ENCODE data around the gene EHMT1.

EHMT1 gene

GRCh38 chr9:137650259-137650658, 31.5 kb downstream of the EHMT1 start:
- no peaks in the 10 kb centered on the region for H3K9me3 ChIP-seq (replicated peaks in 1 of 11)
- no peak for TF ChIP-seq Cebpa-rat (IDR thresholded peaks at IDR 0.05)
- peak overlapping the region in 3 of 11 experiments; percentile 10 to 33 (median 32); a peak in 3 of 22 replicates for H3K4me2 ChIP-seq
- no peaks in the 10 kb centered on the region for H3K27me3 ChIP-seq
- peaks cover 35 to 96% (median 85%) of the 10 kb centered on the region in 11 experiments for H3K36me3 ChIP-seq
- no peak overlapping the region for H3K4me3 ChIP-seq
- H3K27ac ChIP-seq, result no peak overlapping the region
- H4K20me1 ChIP-seq, result peaks cover 88 to 99% (median 97%) of the 10 kb centered on the region in 11 experiments; a peak in 21 of 22 replicates
- no peak overlapping the region for H3K9ac ChIP-seq
- peaks cover 16 to 47% (median 26%) of the 10 kb centered on the region in 10 experiments for H3K4me1 ChIP-seq

GRCh38 chr9:137650779-137651178, 32.0 kb downstream of the EHMT1 start:
- Histone ChIP-seq H3K4me3 (no peak overlapping the region), H3K9me3 (replicated peaks in 1 of 11) (no peaks in the 10 kb centered on the region), H3K9ac (no peak overlapping the region), H3K4me2 (peak overlapping the region in 2 of 11 experiments; percentile 10 to 32; a peak in 2 of 22 replicates), H3K27me3 (no peaks in the 10 kb centered on the region), H3K27ac (no peak overlapping the region), H3K4me1 (peaks cover 16 to 46% (median 26%) of the 10 kb centered on the region in 10 experiments), H3K36me3 (peaks cover 40 to 96% (median 86%) of the 10 kb centered on the region in 11 experiments), H4K20me1 (peaks cover 88 to 99% (median 97%) of the 10 kb centered on the region in 11 experiments; a peak in 21 of 22 replicates)
- no peak for TF ChIP-seq Cebpa-rat (IDR thresholded peaks at IDR 0.05)

GRCh38 chr9:137656416-137656815, 37.6 kb downstream of the EHMT1 start:
- Histone ChIP-seq H3K9me3 (replicated peaks in 1 of 11) (no peaks in the 10 kb centered on the region), H3K27ac (no peak overlapping the region), H3K9ac (no peak overlapping the region), H3K36me3 (peaks cover 32 to 80% (median 53%) of the 10 kb centered on the region in 11 experiments), H3K4me2 (no peak overlapping the region), H4K20me1 (peaks cover 88 to 99% (median 97%) of the 10 kb centered on the region in 11 experiments), H3K4me1 (peaks cover 12 to 38% (median 28%) of the 10 kb centered on the region in 10 experiments), H3K27me3 (no peaks in the 10 kb centered on the region), H3K4me3 (no peak overlapping the region)
- no peak for TF ChIP-seq Cebpa-rat (IDR thresholded peaks at IDR 0.05)

- no peak overlapping the region for H3K9ac ChIP-seq
Observed at GRCh38 chr9:137657606-137658005, 38.8 kb downstream of the EHMT1 start.

GRCh38 chr9:137658781-137659180, 40.0 kb downstream of the EHMT1 start:
- Histone ChIP-seq H3K9me3 (replicated peaks in 1 of 11) (no peaks in the 10 kb centered on the region), H3K4me3 (no peak overlapping the region), H3K27me3 (no peaks in the 10 kb centered on the region), H3K9ac (no peak overlapping the region), H3K4me2 (peak overlapping the region; percentile 11 to 64 (median 40); a peak in 20 of 22 replicates), H3K4me1 (peaks cover 16 to 46% (median 37%) of the 10 kb centered on the region in 10 experiments), H4K20me1 (peaks cover 88 to 99% (median 97%) of the 10 kb centered on the region in 11 experiments), H3K27ac (no peak overlapping the region), H3K36me3 (peaks cover 23 to 80% (median 42%) of the 10 kb centered on the region in 11 experiments)
- TF ChIP-seq Cebpa-rat (IDR thresholded peaks at IDR 0.05), result no peak

More at GRCh38 chr9:137657606-137658005, 38.8 kb downstream of the EHMT1 start:
- Histone ChIP-seq H3K36me3 (peaks cover 22 to 80% (median 44%) of the 10 kb centered on the region in 11 experiments), H3K9me3 (replicated peaks in 1 of 11) (no peaks in the 10 kb centered on the region), H3K4me3 (no peak overlapping the region), H4K20me1 (peaks cover 90 to 99% (median 97%) of the 10 kb centered on the region in 11 experiments), H3K27me3 (no peaks in the 10 kb centered on the region), H3K4me2 (peak overlapping the region in 3 of 11 experiments; percentile 33 to 50 (median 35); a peak in 1 of 22 replicates), H3K4me1 (peaks cover 12 to 38% (median 28%) of the 10 kb centered on the region in 10 experiments), H3K27ac (no peak overlapping the region)
- TF ChIP-seq Cebpa-rat (IDR thresholded peaks at IDR 0.05), result no peak

GRCh38 chr9:137660144-137660543, 41.3 kb downstream of the EHMT1 start:
- peaks cover 91 to 100% (median 100%) of the 10 kb centered on the region in 11 experiments for H4K20me1 ChIP-seq
- TF ChIP-seq Cebpa-rat (IDR thresholded peaks at IDR 0.05), result no peak
- no peak overlapping the region for H3K4me3 ChIP-seq
- no peaks in the 10 kb centered on the region for H3K27me3 ChIP-seq
- H3K27ac ChIP-seq, result no peak overlapping the region
- peaks cover 17 to 84% (median 41%) of the 10 kb centered on the region in 11 experiments; a peak in 21 of 22 replicates for H3K36me3 ChIP-seq
- H3K4me1 ChIP-seq, result peaks cover 18 to 53% (median 42%) of the 10 kb centered on the region in 10 experiments
- H3K9me3 ChIP-seq (replicated peaks in 1 of 11), result no peaks in the 10 kb centered on the region
- H3K9ac ChIP-seq, result no peak overlapping the region
- no peak overlapping the region; a peak in 1 of 22 replicates for H3K4me2 ChIP-seq

GRCh38 chr9:137663584-137663983, 44.8 kb downstream of the EHMT1 start:
- no peaks in the 10 kb centered on the region for H3K27me3 ChIP-seq
- peak overlapping the region in 3 of 11 experiments; percentile 16 to 35 (median 33); a peak in 3 of 22 replicates for H3K4me2 ChIP-seq
- peaks cover 94 to 100% (median 100%) of the 10 kb centered on the region in 11 experiments for H4K20me1 ChIP-seq
- peaks cover 23 to 63% (median 48%) of the 10 kb centered on the region in 10 experiments for H3K4me1 ChIP-seq
- no peaks in the 10 kb centered on the region for H3K9me3 ChIP-seq (replicated peaks in 1 of 11)
- no peak for TF ChIP-seq Cebpa-rat (IDR thresholded peaks at IDR 0.05)
- no peak overlapping the region for H3K27ac ChIP-seq
- no peak overlapping the region for H3K9ac ChIP-seq
- H3K36me3 ChIP-seq, result peaks cover 19 to 71% (median 50%) of the 10 kb centered on the region in 11 experiments; a peak in 21 of 22 replicates
- no peak overlapping the region for H3K4me3 ChIP-seq

GRCh38 chr9:137664676-137665075, 45.9 kb downstream of the EHMT1 start:
- H3K4me1 ChIP-seq, result peaks cover 19 to 60% (median 50%) of the 10 kb centered on the region in 10 experiments
- peak overlapping the region in 4 of 11 experiments; percentile 16 to 35 (median 30); a peak in 6 of 22 replicates for H3K4me2 ChIP-seq
- no peaks in the 10 kb centered on the region for H3K27me3 ChIP-seq
- no peak overlapping the region for H3K4me3 ChIP-seq
- H3K36me3 ChIP-seq, result peaks cover 28 to 77% (median 56%) of the 10 kb centered on the region in 11 experiments
- H3K9me3 ChIP-seq (replicated peaks in 1 of 11), result no peaks in the 10 kb centered on the region
- no peak overlapping the region for H3K9ac ChIP-seq
- H4K20me1 ChIP-seq, result peaks cover 94 to 100% (median 100%) of the 10 kb centered on the region in 11 experiments
- no peak for TF ChIP-seq Cebpa-rat (IDR thresholded peaks at IDR 0.05)
- no peak overlapping the region for H3K27ac ChIP-seq

- peaks cover 24 to 61% (median 51%) of the 10 kb centered on the region in 10 experiments for H3K4me1 ChIP-seq
- no peaks in the 10 kb centered on the region for H3K9me3 ChIP-seq (replicated peaks in 1 of 11)
- TF ChIP-seq Cebpa-rat (IDR thresholded peaks at IDR 0.05), result no peak
- H3K4me3 ChIP-seq, result no peak overlapping the region
- no peak overlapping the region for H3K4me2 ChIP-seq
- H3K27ac ChIP-seq, result no peak overlapping the region
- H3K9ac ChIP-seq, result no peak overlapping the region
- H3K27me3 ChIP-seq, result no peaks in the 10 kb centered on the region
- peaks cover 94 to 100% (median 100%) of the 10 kb centered on the region in 11 experiments for H4K20me1 ChIP-seq
- H3K36me3 ChIP-seq, result peaks cover 31 to 76% (median 58%) of the 10 kb centered on the region in 11 experiments
Observed at GRCh38 chr9:137665226-137665625, 46.4 kb downstream of the EHMT1 start.
